Endothelial cell of umbilical vein (primary cell): ENCODE results near the gene TARBP1. TPM values are rescaled to one million over a fixed set of nuclear protein-coding genes. Genes with fewer than 3 reads are reported as not detected.

Experiments
- BruUV-seq: library from RNA; stranded (reverse); fragments of 400-500 nt; replicated peaks from 2 replicates; lab custom pipeline; 2021; lab: Mats Ljungman, UMichigan
- CTCF ChIA-PET: fragments of 300-600, 350-600 bp; sonication (Branson Sonifier 250); formaldehyde crosslinking; loops from one replicate; lab custom pipeline; 2021; ENCODE audit warnings: antibody characterized with exemption, inconsistent platforms; lab: Charles Lee
- POLR2A ChIA-PET: fragments of 300-600, 350-600 bp; sonication (Branson Sonifier 250); formaldehyde crosslinking; loops from one replicate; lab custom pipeline; 2021; ENCODE audit warnings: antibody characterized with exemption, inconsistent platforms; lab: Charles Lee
- DNase-seq: peaks from one replicate; pipeline ENCODE4 v3.0.0-alpha.2; 2011; ENCODE audit warnings: low read depth, low spot score
- FAIRE-seq: peaks from 2 replicates; lab custom pipeline; 2011; peaks lifted over from hg19 to GRCh38; lab: Jason Lieb, UNC
- H2AFZ ChIP-seq: 2 replicates; pipeline ENCODE4 v1.6.0; 2012; ENCODE audit warnings: low read depth, low read length, control low read depth, inconsistent platforms
- H3K27ac ChIP-seq: 2 replicates; pipeline ENCODE4 v1.5.1; 2011; ENCODE audit warnings: low read depth, mild to moderate bottlenecking, control low read depth, low read length, moderate library complexity; ENCODE audit not compliant: insufficient read depth
- H3K27me3 ChIP-seq, 2 experiments: 2 replicates each; pipeline versions ENCODE4 v1.6.0 to v1.6.1; 2011; ENCODE audit warnings: low read length in 2 of 2, mixed read lengths in 1 of 2; ENCODE audit not compliant: control insufficient read depth in 2 of 2, insufficient read depth in 2 of 2
- H3K36me3 ChIP-seq, 2 experiments: 2 replicates in 1 of 2; 3 replicates in 1 of 2; pipeline ENCODE4 v1.5.1; 2011; ENCODE audit warnings: low read length in 2 of 2, mild to moderate bottlenecking in 1 of 2, moderate library complexity in 1 of 2; ENCODE audit not compliant: control insufficient read depth in 2 of 2, insufficient read depth in 2 of 2; ENCODE audit errors: extremely low read depth in 1 of 2
- H3K4me1 ChIP-seq: 3 replicates; pipeline ENCODE4 v1.5.1; 2011; ENCODE audit warnings: mild to moderate bottlenecking, low read length; ENCODE audit not compliant: control insufficient read depth, insufficient read depth; ENCODE audit errors: extremely low read depth
- H3K4me2 ChIP-seq: 2 replicates; pipeline ENCODE4 v1.6.1; 2011; ENCODE audit warnings: low read length, control low read depth, mixed read lengths; ENCODE audit not compliant: insufficient read depth
- H3K4me3 ChIP-seq, 3 experiments: fragments of 200-600 bp in 1 of 3; sonication (generic), shearing (Covaris generic) in 1 of 3; replicated peaks in 1 of 3; 2 replicates each; pipeline ENCODE4 v1.5.1; 2011 to 2016; ENCODE audit warnings: control low read depth in 3 of 3, low read length in 3 of 3, mild to moderate bottlenecking in 2 of 3, inconsistent platforms in 1 of 3, low read depth in 1 of 3, moderate library complexity in 1 of 3; ENCODE audit not compliant: insufficient read depth in 1 of 3
- H3K79me2 ChIP-seq: 2 replicates; pipeline ENCODE4 v1.6.0; 2012; ENCODE audit warnings: low read length, inconsistent platforms; ENCODE audit not compliant: control insufficient read depth, insufficient read depth
- H3K9ac ChIP-seq: replicated peaks from 2 replicates; pipeline ENCODE3; 2011; ENCODE audit warnings: low read length, control low read depth; ENCODE audit not compliant: insufficient read depth; ENCODE audit errors: extremely low read depth
- H3K9me1 ChIP-seq: replicated peaks from 3 replicates; pipeline ENCODE4 v1.6.0; 2011; ENCODE audit warnings: mild to moderate bottlenecking, low read length; ENCODE audit not compliant: control insufficient read depth, insufficient read depth; ENCODE audit errors: extremely low read depth
- H3K9me3 ChIP-seq: replicated peaks from 2 replicates; pipeline ENCODE4 v1.5.1; 2012; ENCODE audit warnings: low read length, inconsistent platforms; ENCODE audit not compliant: control insufficient read depth, insufficient read depth
- H4K20me1 ChIP-seq: replicated peaks from 2 replicates; pipeline ENCODE3; 2011; ENCODE audit warnings: mild to moderate bottlenecking, low read length; ENCODE audit not compliant: control insufficient read depth, insufficient read depth; ENCODE audit errors: extremely low read depth
- CTCF ChIP-seq, 2 donors: IDR thresholded peaks; 1 replicate in 1 of 2; 2 replicates in 1 of 2; pipeline ENCODE4 v1.5.1; 2011; ENCODE audit warnings: low read length in 2 of 2, mild to moderate bottlenecking in 2 of 2, moderate library complexity in 2 of 2, control low read depth in 1 of 2, inconsistent platforms in 1 of 2, low read depth in 1 of 2; ENCODE audit not compliant: insufficient read depth in 1 of 2; ENCODE audit errors: extremely low read depth in 1 of 2
- EZH2 ChIP-seq: IDR thresholded peaks from 2 replicates; pipeline ENCODE4 v1.6.1; 2012; ENCODE audit warnings: borderline replicate concordance, low read depth, mild to moderate bottlenecking, moderate library complexity, low read length, inconsistent platforms; ENCODE audit not compliant: severe bottlenecking
- FOS ChIP-seq: IDR thresholded peaks from 2 replicates; pipeline ENCODE4 v1.6.1; 2011; ENCODE audit warnings: mild to moderate bottlenecking, low read length, moderate library complexity, borderline replicate concordance; ENCODE audit not compliant: insufficient read depth
- GATA2 ChIP-seq: IDR thresholded peaks from 2 replicates; pipeline ENCODE4 v1.7.0; 2011; ENCODE audit warnings: low read depth, mild to moderate bottlenecking, moderate library complexity, mixed read lengths, low read length; ENCODE audit not compliant: insufficient read length, insufficient read depth
- JUN ChIP-seq: IDR thresholded peaks from 2 replicates; pipeline ENCODE4 v1.6.1; 2011; ENCODE audit warnings: borderline replicate concordance, low read depth; ENCODE audit not compliant: insufficient read length, insufficient read depth
- MAX ChIP-seq: IDR thresholded peaks from 2 replicates; pipeline ENCODE4 v1.6.1; 2011; ENCODE audit not compliant: insufficient read depth, insufficient read length
- MYC ChIP-seq: IDR thresholded peaks from one replicate; pipeline ENCODE4 v1.6.1; 2011; ENCODE audit warnings: mild to moderate bottlenecking, low read depth, low read length
- POLR2A ChIP-seq: IDR thresholded peaks from 2 replicates; pipeline ENCODE4 v1.6.1; 2012; ENCODE audit warnings: low read depth, mild to moderate bottlenecking, control low read depth, low read length
- POLR2AphosphoS5 ChIP-seq: IDR thresholded peaks from 2 replicates; pipeline ENCODE4 v1.6.1; 2012; ENCODE audit warnings: low read depth, mild to moderate bottlenecking, control low read depth, low read length, moderate library complexity; ENCODE audit not compliant: insufficient read depth
- dilution Hi-C: fragments of 300-500 bp; cut with MboI; formaldehyde crosslinking; loops from one replicate; pipeline ENCODE4 v1.15.0; 2019; ENCODE audit warnings: low sequenced_read_pairs; ENCODE audit not compliant: extremely low pct_ligation_motif_present
- intact Hi-C: fragments of 100-400 bp; cut with micrococcal nuclease; formaldehyde crosslinking; loops from one replicate; pipeline ENCODE4 v1.10.0; 2022
- polyA plus RNA-seq, 4 experiments: library from polyadenylated mRNA; depleted of rRNA in 3 of 4; stranded (reverse) in 3 of 4; unstranded in 1 of 4; fragments of >200 nt; gene quantifications; 2 replicates each; pipeline versions ENCODE4 v1.2.1 to v1.2.3, GENCODE V29; 2011 to 2012; ENCODE audit warnings: missing spikeins in 1 of 4
- total RNA-seq: library from RNA; stranded (reverse); gene quantifications from 2 replicates; pipeline ENCODE4 v1.2.3, GENCODE V29; 2021

TARBP1 gene
- total and polyA plus RNA-seq, 2 donors (not counting 3 experiments of a cell fraction or from before 2014, with no cell fraction given) = 17.3 to 23.4 TPM

GRCh38 chr1:234460652-234461051, 18.3 kb downstream of the TARBP1 start:
- dilution Hi-C loops (no loop called here), intact Hi-C loops (no loop called here)
- BruUV-seq = no TSS peak
- no peaks in the 10 kb centered on the region for H3K9me1 ChIP-seq
- H3K9ac ChIP-seq = no peak overlapping the region
- H3K36me3 ChIP-seq = peaks cover 0 to 2% of the 10 kb centered on the region in 2 experiments
- FAIRE-seq = no peak
- H3K4me1 ChIP-seq = no peaks in the 10 kb centered on the region
- ChIA-PET CTCF (no interaction called here), POLR2A (no interaction called here)
- H3K27me3 ChIP-seq = no peaks in the 10 kb centered on the region
- TF ChIP-seq MYC (no peak), JUN (no peak), FOS (no peak), POLR2AphosphoS5 (no peak), GATA2 (no peak), POLR2A (no peak), MAX (no peak), EZH2 (no peak), CTCF (IDR thresholded peaks at IDR 0.05; ENCODE audit: extremely low read depth in 1 of 2, insufficient read depth in 1 of 2, low read depth in 1 of 2, low read length in 2 of 2) (no peak)
- no peak overlapping the region for H3K4me2 ChIP-seq
- H3K4me3 ChIP-seq = no peak overlapping the region
- H3K27ac ChIP-seq = no peak overlapping the region
- no peaks in the 10 kb centered on the region for H3K9me3 ChIP-seq
- H4K20me1 ChIP-seq = no peaks in the 10 kb centered on the region
- no peak overlapping the region for H2AFZ ChIP-seq
- H3K79me2 ChIP-seq = no peaks in the 10 kb centered on the region
- DNase-seq = no peak
